Occipital lobe (tissue), 2 donors: ENCODE results near the gene ELL. TPM values are rescaled to one million over a fixed set of nuclear protein-coding genes. Genes with fewer than 3 reads are reported as not detected.

ENCODE experiments used
- DNase-seq: peaks from one replicate; lab custom pipeline; 2025; lab: John Stamatoyannopoulos, UW
- total RNA-seq: library from RNA; depleted of rRNA; stranded (reverse); fragments of >200 nt; gene quantifications from one replicate; pipeline ENCODE4 v1.2.3, GENCODE V29; 2014

The ELL gene
- total RNA-seq, 1 donor from 2014 or later: 6.6 TPM

GRCh38 chr19:18490728-18491127, 31.1 kb downstream of the ELL start:
- DNase-seq: no peak

GRCh38 chr19:18489627-18490184, 32.2 kb downstream of the ELL start:
- no peak for DNase-seq

GRCh38 chr19:18488838-18489626, 32.8 kb downstream of the ELL start:
- no peak for DNase-seq

- no peak for DNase-seq
Measured at GRCh38 chr19:18488403-18488723, 33.5 kb downstream of the ELL start.

GRCh38 chr19:18487576-18488402, 34.1 kb downstream of the ELL start:
- DNase-seq: no peak

GRCh38 chr19:18486746-18487145, 35.1 kb downstream of the ELL start:
- DNase-seq: no peak

- DNase-seq: no peak
Measured at GRCh38 chr19:18484992-18485391, 36.9 kb downstream of the ELL start.

- no peak for DNase-seq
Measured at GRCh38 chr19:18483119-18483890, 38.6 kb downstream of the ELL start.

GRCh38 chr19:18481505-18482222, 40.2 kb downstream of the ELL start:
- DNase-seq: no peak

- DNase-seq: no peak
Measured at GRCh38 chr19:18480006-18480691, 41.7 kb downstream of the ELL start.

- DNase-seq: no peak
Measured at GRCh38 chr19:18478545-18479311, 43.1 kb downstream of the ELL start.

- DNase-seq: no peak
Measured at GRCh38 chr19:18477974-18478373, 43.9 kb downstream of the ELL start.

- DNase-seq: no peak
Measured at GRCh38 chr19:18477042-18477779, 44.7 kb downstream of the ELL start.

- DNase-seq: no peak
Measured at GRCh38 chr19:18476507-18477041, 45.3 kb downstream of the ELL start.

- no peak for DNase-seq
Measured at GRCh38 chr19:18475762-18476331, 46.0 kb downstream of the ELL start.

- no peak for DNase-seq
Measured at GRCh38 chr19:18475004-18475453, 46.8 kb downstream of the ELL start.

- DNase-seq: no peak
Measured at GRCh38 chr19:18474366-18474887, 47.4 kb downstream of the ELL start.

- no peak for DNase-seq
Measured at GRCh38 chr19:18473706-18474087, 48.2 kb downstream of the ELL start.
